Measurements from ENCODE around the gene DNAJC9.

GRCh38 chr10:73238990-73239566 lies 8.0 kb downstream of the DNAJC9 start:
- TF ChIP-seq, protein P1, sequence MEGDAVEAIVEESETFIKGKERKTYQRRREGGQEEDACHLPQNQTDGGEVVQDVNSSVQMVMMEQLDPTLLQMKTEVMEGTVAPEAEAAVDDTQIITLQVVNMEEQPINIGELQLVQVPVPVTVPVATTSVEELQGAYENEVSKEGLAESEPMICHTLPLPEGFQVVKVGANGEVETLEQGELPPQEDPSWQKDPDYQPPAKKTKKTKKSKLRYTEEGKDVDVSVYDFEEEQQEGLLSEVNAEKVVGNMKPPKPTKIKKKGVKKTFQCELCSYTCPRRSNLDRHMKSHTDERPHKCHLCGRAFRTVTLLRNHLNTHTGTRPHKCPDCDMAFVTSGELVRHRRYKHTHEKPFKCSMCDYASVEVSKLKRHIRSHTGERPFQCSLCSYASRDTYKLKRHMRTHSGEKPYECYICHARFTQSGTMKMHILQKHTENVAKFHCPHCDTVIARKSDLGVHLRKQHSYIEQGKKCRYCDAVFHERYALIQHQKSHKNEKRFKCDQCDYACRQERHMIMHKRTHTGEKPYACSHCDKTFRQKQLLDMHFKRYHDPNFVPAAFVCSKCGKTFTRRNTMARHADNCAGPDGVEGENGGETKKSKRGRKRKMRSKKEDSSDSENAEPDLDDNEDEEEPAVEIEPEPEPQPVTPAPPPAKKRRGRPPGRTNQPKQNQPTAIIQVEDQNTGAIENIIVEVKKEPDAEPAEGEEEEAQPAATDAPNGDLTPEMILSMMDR (IDR thresholded peaks at IDR 0.05; ENCODE audit: borderline replicate concordance, extremely low read depth, low read length, poor library complexity, severe bottlenecking): no peak
- TF ChIP-seq EZH2 (IDR thresholded peaks at IDR 0.05; ENCODE audit: borderline replicate concordance, low read depth, low read length, severe bottlenecking): no peak

All from DND-41 (cell line).